ENCODE results near the gene EPB41L4A. TPM values are rescaled to one million over a fixed set of nuclear protein-coding genes. Genes with fewer than 3 reads are reported as not detected.
A peak's percentile ranks its signal among the peaks of the same experiment; 100 is the strongest.

The EPB41L4A gene
- total RNA-seq, 1 donor from 2014 or later: 27.2 TPM

DNA sequence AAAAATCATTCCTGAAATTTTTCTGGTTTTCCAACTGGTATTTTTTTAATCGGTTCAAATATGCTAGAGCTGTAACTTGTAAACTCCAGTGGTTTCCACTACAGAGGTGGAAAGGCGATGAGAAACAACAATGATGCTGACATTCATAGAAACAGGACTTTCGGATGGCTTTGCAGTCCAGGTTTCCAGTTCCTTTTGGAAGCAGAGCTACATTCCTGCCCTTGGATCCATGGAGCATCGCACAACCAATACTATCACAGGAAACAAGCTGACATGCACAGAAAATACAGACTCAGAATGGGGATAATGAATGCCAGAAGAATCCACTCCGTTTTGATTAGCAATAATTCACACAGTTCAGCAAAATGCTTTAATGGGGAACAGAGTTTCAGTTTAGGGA, 140.0 kb downstream of the EPB41L4A start:
- H3K27ac Mint-ChIP-seq: no peak overlapping the region
- H3K4me1 Mint-ChIP-seq (ENCODE audit: unreplicated experiment): peaks cover 18% of the 10 kb centered on the region
- no peaks in the 10 kb centered on the region for H3K27me3 Mint-ChIP-seq
- no peak overlapping the region for H3K4me3 Mint-ChIP-seq
- TF ChIP-seq, protein P1, sequence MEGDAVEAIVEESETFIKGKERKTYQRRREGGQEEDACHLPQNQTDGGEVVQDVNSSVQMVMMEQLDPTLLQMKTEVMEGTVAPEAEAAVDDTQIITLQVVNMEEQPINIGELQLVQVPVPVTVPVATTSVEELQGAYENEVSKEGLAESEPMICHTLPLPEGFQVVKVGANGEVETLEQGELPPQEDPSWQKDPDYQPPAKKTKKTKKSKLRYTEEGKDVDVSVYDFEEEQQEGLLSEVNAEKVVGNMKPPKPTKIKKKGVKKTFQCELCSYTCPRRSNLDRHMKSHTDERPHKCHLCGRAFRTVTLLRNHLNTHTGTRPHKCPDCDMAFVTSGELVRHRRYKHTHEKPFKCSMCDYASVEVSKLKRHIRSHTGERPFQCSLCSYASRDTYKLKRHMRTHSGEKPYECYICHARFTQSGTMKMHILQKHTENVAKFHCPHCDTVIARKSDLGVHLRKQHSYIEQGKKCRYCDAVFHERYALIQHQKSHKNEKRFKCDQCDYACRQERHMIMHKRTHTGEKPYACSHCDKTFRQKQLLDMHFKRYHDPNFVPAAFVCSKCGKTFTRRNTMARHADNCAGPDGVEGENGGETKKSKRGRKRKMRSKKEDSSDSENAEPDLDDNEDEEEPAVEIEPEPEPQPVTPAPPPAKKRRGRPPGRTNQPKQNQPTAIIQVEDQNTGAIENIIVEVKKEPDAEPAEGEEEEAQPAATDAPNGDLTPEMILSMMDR (conservative IDR thresholded peaks at IDR 0.05): no peak
- H3K9me3 Mint-ChIP-seq: no peaks in the 10 kb centered on the region
- H3K36me3 Mint-ChIP-seq: no peaks in the 10 kb centered on the region
- DNase-seq (ENCODE audit: extremely low spot score, unreplicated experiment): no peak

DNA sequence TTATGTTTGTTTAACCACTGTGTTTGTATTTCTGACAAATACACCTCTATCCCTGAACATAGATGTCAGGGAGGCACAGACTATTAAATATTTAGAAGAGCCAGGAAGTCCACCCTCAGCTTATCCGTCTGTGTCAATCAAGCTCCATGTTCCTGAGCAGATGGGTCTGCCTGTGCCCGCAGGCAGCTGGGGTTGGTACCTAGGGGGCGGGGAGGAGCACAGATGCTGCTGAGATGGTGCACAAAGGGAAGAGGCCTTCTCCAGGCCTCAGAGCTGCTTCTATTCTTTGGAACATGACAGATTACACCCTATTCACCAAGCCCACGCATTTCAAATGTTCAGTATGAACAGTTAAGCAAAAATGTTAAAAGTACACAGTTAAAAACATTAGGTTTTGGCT, 142.1 kb downstream of the EPB41L4A start:
- Mint-ChIP-seq H3K9me3 (no peaks in the 10 kb centered on the region), H3K27ac (no peak overlapping the region), H3K4me1 (ENCODE audit: unreplicated experiment) (peaks cover 12% of the 10 kb centered on the region), H3K27me3 (no peaks in the 10 kb centered on the region), H3K4me3 (no peak overlapping the region), H3K36me3 (no peaks in the 10 kb centered on the region)
- no peak for DNase-seq (ENCODE audit: extremely low spot score, unreplicated experiment)
- TF ChIP-seq, protein P1 (conservative IDR thresholded peaks at IDR 0.05): no peak

DNA sequence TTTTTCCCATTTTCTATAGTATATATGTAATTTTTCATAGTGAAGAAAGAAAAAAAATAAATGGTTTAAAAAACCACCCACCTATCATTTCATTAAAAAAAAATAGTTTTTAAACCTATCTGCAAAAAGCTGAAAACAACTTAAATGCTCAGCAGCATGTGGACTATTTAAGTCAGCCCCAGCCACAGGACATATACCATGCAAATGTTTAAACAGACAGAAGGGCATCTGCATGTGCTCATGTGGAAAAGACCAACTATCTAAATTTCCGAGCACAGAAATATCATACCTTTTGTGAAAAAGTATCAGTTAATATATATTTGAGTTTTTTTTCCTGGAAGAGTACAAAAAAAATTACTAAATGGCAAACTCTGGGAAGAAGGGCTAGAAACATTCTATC, 143.4 kb downstream of the EPB41L4A start:
- Mint-ChIP-seq H3K4me3 (no peak overlapping the region), H3K9me3 (no peaks in the 10 kb centered on the region), H3K27me3 (no peaks in the 10 kb centered on the region), H3K36me3 (no peaks in the 10 kb centered on the region), H3K27ac (no peak overlapping the region), H3K4me1 (ENCODE audit: unreplicated experiment) (peaks cover 14% of the 10 kb centered on the region)
- TF ChIP-seq, protein P1 (conservative IDR thresholded peaks at IDR 0.05): no peak
- DNase-seq (ENCODE audit: extremely low spot score, unreplicated experiment): no peak

DNA sequence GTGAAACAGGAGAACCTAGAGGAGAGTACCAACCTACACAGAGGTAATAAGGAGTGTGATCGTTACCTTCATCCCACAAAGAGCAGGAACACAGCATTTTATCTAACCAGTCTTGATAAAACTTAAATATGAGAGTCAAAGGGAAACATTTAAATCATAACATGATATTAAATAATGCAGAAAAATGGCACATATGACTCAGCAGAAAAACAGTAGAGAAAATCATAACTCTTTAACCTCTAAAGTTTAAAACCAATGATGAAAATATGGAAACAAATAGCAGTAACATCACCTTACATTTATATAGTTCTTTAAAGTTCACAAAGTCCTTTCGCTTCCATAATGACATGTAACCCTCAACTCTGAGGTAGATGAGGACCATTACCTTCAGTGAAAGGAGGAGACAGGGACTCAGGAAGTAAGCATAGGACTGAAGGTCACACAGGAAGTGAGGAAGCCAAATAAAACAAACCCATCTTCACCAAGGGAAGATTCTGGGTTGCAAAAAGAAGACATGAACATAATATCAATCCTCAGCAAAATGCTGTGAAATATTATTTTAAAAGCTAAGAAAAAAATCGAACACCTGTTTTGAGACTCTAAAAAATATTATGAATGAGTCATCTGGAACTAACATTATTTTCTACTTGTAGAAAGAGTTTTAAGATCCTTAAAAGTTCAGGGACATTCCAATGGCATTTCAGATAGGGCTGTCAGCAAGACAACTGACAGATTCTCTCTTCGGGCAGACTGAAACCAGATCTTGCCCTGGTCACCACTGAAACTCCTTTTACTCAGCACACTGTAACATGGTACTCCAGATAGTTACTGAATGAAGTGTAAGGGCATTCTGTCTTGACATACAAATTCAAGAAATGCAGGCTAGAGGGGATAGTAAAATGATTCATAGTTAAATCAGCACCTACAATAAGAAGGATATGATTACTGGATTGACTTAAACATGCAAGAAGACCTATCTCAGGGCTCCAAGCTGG, 148.5 kb downstream of the EPB41L4A start:
- Mint-ChIP-seq H3K4me1 (ENCODE audit: unreplicated experiment) (peaks cover 29% of the 10 kb centered on the region), H3K4me3 (no peak overlapping the region), H3K9me3 (no peaks in the 10 kb centered on the region), H3K27me3 (no peaks in the 10 kb centered on the region), H3K36me3 (peaks cover 1% of the 10 kb centered on the region), H3K27ac (peak overlapping the region; percentile 25)
- no peak for DNase-seq (ENCODE audit: extremely low spot score, unreplicated experiment)
- TF ChIP-seq, protein P1 (conservative IDR thresholded peaks at IDR 0.05): no peak

DNA sequence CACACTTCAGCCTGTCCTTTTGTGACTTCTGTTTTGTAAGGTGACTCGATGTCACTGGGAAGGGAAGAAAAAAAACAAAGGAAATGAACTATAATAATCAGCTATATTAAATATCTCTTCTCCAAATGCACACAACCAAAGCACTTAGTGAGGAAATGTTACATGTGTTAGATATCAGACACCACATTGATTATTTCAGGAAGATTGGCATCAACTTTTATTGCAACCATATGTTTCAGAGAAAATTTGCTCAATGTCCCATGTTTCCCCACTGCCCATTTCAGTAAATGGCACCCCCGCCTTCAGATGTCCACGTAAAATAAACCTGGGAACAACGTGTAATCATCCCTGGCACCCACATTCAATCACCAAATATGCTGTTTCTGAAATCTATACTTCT, 151.8 kb downstream of the EPB41L4A start:
- Mint-ChIP-seq H3K4me3 (no peak overlapping the region), H3K9me3 (no peaks in the 10 kb centered on the region), H3K27ac (no peak overlapping the region), H3K36me3 (peaks cover 14% of the 10 kb centered on the region), H3K4me1 (ENCODE audit: unreplicated experiment) (peaks cover 26% of the 10 kb centered on the region), H3K27me3 (no peaks in the 10 kb centered on the region)
- DNase-seq (ENCODE audit: extremely low spot score, unreplicated experiment): no peak
- TF ChIP-seq, protein P1 (conservative IDR thresholded peaks at IDR 0.05): no peak

Data from type B pancreatic cell (in vitro differentiated cells).